Caco-2 (cell line): ENCODE measurements around the gene SNX6. TPM values are rescaled to one million over a fixed set of nuclear protein-coding genes. Genes with fewer than 3 reads are reported as not detected.
"Not testable (repeated sequence)": the region's sequence is repeated elsewhere in the genome, so short reads cannot be mapped to it uniquely, and the experiment has no call there.

Source experiments
- BruUV-seq: library from RNA; stranded (reverse); fragments of 400-500 nt; replicated peaks from 2 replicates; lab custom pipeline; 2021; lab: Mats Ljungman, UMichigan
- CTCF ChIA-PET: fragments of 300-600 bp; sonication (Branson Sonifier 250); formaldehyde crosslinking; loops from one replicate; lab custom pipeline; 2022; ENCODE audit warnings: antibody characterized with exemption; lab: Charles Lee
- POLR2A ChIA-PET: fragments of 300-600 bp; sonication (Branson Sonifier 250); formaldehyde crosslinking; loops from one replicate; lab custom pipeline; 2022; ENCODE audit warnings: antibody characterized with exemption; lab: Charles Lee
- DNase-seq, 2 experiments: peaks; one replicate each; pipeline versions ENCODE4 v3.0.0 to v3.0.0-alpha.2; 2020 to 2022
- H3K27me3 ChIP-seq: replicated peaks from 2 replicates; pipeline ENCODE4 v1.6.0; 2011; ENCODE audit warnings: low read length; ENCODE audit not compliant: control insufficient read depth, insufficient read depth
- H3K36me3 ChIP-seq: 2 replicates; pipeline ENCODE4 v1.5.1; 2011; ENCODE audit warnings: low read length; ENCODE audit not compliant: control insufficient read depth, insufficient read depth
- H3K4me1 ChIP-seq: fragments of 250-450 bp; sonication (Bioruptor Pico); 2 replicates; pipeline ENCODE4 v1.5.1; 2020; ENCODE audit warnings: mild to moderate bottlenecking
- H3K4me3 ChIP-seq: 2 replicates; pipeline ENCODE4 v1.5.1; 2011; ENCODE audit warnings: low read depth, mild to moderate bottlenecking, control low read depth, low read length
- H3K9me3 ChIP-seq: fragments of 250-450 bp; sonication (Bioruptor Pico); 2 replicates; pipeline ENCODE4 v1.5.1; 2020; ENCODE audit warnings: mild to moderate bottlenecking, moderate library complexity
- H3K27ac Mint-ChIP-seq: one replicate; pipeline ENCODE4 v1.8.0; 2022; ENCODE audit warnings: mixed read lengths; ENCODE audit not compliant: unreplicated experiment
- H3K27me3 Mint-ChIP-seq: one replicate; pipeline ENCODE4 v1.8.0; 2022; ENCODE audit warnings: mixed read lengths; ENCODE audit not compliant: insufficient read depth, unreplicated experiment
- H3K36me3 Mint-ChIP-seq: one replicate; pipeline ENCODE4 v1.8.0; 2022; ENCODE audit warnings: mild to moderate bottlenecking, mixed read lengths; ENCODE audit not compliant: insufficient read depth, unreplicated experiment
- H3K4me1 Mint-ChIP-seq: one replicate; pipeline ENCODE4 v1.8.0; 2022; ENCODE audit warnings: low read depth, mixed read lengths; ENCODE audit not compliant: unreplicated experiment
- H3K4me3 Mint-ChIP-seq: one replicate; pipeline ENCODE4 v1.8.0; 2022; ENCODE audit warnings: mild to moderate bottlenecking, moderate library complexity, mixed read lengths; ENCODE audit not compliant: unreplicated experiment
- H3K9me3 Mint-ChIP-seq: one replicate; pipeline ENCODE4 v1.8.0; 2022; ENCODE audit warnings: mixed read lengths; ENCODE audit not compliant: unreplicated experiment
- intact Hi-C: fragments of 100-400 bp; cut with micrococcal nuclease; formaldehyde crosslinking; loops from one replicate; pipeline ENCODE4 v1.10.0; 2022; ENCODE audit not compliant: unreplicated experiment
- total RNA-seq: library from RNA; stranded (reverse); gene quantifications from 2 replicates; pipeline ENCODE4 v1.2.3, GENCODE V29; 2022
- TF ChIP-seq, protein P1 (sequence below), 2 experiments: fragments of 200-600 bp in 1 of 2; IDR thresholded peaks; 1 replicate in 1 of 2; 2 replicates in 1 of 2; pipeline versions ENCODE4 v1.5.1 to v1.8.0; 2011 to 2022; ENCODE audit warnings: antibody characterized with exemption in 1 of 2, control low read depth in 1 of 2, inconsistent platforms in 1 of 2, low read depth in 1 of 2, low read length in 1 of 2, mild to moderate bottlenecking in 1 of 2, moderate library complexity in 1 of 2; ENCODE audit not compliant: insufficient read depth in 1 of 2, severe bottlenecking in 1 of 2, unreplicated experiment in 1 of 2

Gene SNX6
- total RNA-seq, 1 experiment from 2014 or later: 106 TPM

GRCh38 chr14:34522496-34522895, 107.5 kb downstream of the SNX6 start:
- intact Hi-C loops: no loop called here
- no peak for DNase-seq
- Mint-ChIP-seq H3K27ac (no peak overlapping the region), H3K9me3 (no peaks in the 10 kb centered on the region), H3K4me3 (no peak overlapping the region), H3K36me3 (peaks cover 84% of the 10 kb centered on the region), H3K27me3 (no peaks in the 10 kb centered on the region), H3K4me1 (peaks cover 10% of the 10 kb centered on the region)
- Histone ChIP-seq H3K27me3 (no peaks in the 10 kb centered on the region), H3K9me3 (no peaks in the 10 kb centered on the region), H3K4me1 (peaks cover 11% of the 10 kb centered on the region), H3K36me3 (peaks cover 3% of the 10 kb centered on the region), H3K4me3 (no peak overlapping the region)
- BruUV-seq: TSS peak; percentile 22
- TF ChIP-seq, protein P1, sequence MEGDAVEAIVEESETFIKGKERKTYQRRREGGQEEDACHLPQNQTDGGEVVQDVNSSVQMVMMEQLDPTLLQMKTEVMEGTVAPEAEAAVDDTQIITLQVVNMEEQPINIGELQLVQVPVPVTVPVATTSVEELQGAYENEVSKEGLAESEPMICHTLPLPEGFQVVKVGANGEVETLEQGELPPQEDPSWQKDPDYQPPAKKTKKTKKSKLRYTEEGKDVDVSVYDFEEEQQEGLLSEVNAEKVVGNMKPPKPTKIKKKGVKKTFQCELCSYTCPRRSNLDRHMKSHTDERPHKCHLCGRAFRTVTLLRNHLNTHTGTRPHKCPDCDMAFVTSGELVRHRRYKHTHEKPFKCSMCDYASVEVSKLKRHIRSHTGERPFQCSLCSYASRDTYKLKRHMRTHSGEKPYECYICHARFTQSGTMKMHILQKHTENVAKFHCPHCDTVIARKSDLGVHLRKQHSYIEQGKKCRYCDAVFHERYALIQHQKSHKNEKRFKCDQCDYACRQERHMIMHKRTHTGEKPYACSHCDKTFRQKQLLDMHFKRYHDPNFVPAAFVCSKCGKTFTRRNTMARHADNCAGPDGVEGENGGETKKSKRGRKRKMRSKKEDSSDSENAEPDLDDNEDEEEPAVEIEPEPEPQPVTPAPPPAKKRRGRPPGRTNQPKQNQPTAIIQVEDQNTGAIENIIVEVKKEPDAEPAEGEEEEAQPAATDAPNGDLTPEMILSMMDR (IDR thresholded peaks at IDR 0.05; ENCODE audit: insufficient read depth in 1 of 2, low read depth in 1 of 2, low read length in 1 of 2, severe bottlenecking in 1 of 2, unreplicated experiment in 1 of 2): no peak
- CTCF ChIA-PET: no interaction called here
- POLR2A ChIA-PET: no interaction called here

DNA sequence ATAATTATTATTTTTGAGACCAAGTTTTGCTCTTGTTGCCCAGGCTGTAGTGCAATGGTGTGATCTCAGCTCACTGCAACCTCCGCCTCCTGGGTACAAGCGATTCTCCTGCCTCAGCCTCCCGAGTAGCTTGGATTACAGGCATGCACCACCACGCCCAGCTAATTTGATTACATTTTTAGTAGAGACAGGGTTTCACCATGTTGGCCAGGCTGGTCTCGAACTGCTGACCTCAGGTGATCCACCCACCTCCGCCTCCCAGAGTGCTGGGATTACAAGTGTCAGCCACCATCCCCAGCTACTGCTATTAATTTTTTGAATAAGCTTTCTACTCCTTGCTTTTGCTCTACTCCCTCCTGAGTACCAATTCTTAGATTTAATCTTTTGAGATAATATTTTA, 108.9 kb downstream of the SNX6 start:
- H3K27me3 Mint-ChIP-seq, H3K4me3 Mint-ChIP-seq, BruUV-seq, H3K9me3 ChIP-seq, H3K36me3 ChIP-seq, H3K27me3 ChIP-seq, H3K4me3 ChIP-seq, CTCF ChIA-PET, intact Hi-C loops, POLR2A ChIA-PET, H3K9me3 Mint-ChIP-seq: not testable (repeated sequence)
- H3K4me1 ChIP-seq: peaks cover 11% of the 10 kb centered on the region
- peak in 1 of 2 experiments; percentile 38 for DNase-seq
- peaks cover 10% of the 10 kb centered on the region for H3K4me1 Mint-ChIP-seq
- H3K27ac Mint-ChIP-seq: peak overlapping the region; percentile 83
- H3K36me3 Mint-ChIP-seq: peaks cover 76% of the 10 kb centered on the region

DNA sequence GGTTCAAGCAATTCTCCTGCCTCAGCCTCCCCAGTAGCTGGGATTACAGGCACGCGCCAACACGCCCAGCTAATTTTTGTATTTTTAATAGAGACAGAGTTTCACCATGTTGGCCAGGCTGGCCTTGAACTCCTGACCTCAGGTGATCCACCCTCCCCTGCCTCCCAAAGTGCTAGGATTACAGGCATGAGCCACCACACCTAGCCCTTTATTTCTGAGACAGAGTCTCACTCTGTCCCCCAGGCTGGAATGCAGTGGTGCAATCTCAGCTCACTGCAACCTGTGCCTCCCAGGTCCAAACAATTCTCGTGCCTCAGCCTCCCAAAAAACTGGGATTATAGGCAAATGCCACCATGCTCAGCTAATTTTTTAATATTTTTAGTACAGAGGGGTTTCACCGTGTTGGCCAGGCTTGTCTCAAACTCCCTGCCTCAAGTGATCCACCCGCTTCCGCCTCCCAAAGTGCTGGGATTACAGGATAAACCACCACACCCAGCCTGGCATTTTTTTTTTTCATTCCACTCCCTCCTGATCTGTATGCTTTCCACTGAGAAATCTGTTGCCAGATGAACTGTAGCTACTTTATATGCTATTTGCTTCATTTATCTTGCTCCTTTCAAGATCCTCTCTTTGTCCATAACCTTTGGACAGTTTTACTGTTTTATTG, 109.5 kb downstream of the SNX6 start:
- H3K36me3 ChIP-seq, H3K27me3 Mint-ChIP-seq, CTCF ChIA-PET, intact Hi-C loops, BruUV-seq, H3K27me3 ChIP-seq, H3K4me3 ChIP-seq, POLR2A ChIA-PET, H3K9me3 ChIP-seq, H3K9me3 Mint-ChIP-seq, H3K4me3 Mint-ChIP-seq: not testable (repeated sequence)
- DNase-seq: peak; percentile 35 to 40
- Mint-ChIP-seq H3K36me3 (peaks cover 73% of the 10 kb centered on the region), H3K27ac (peak overlapping the region; percentile 83), H3K4me1 (peaks cover 10% of the 10 kb centered on the region)
- H3K4me1 ChIP-seq: peaks cover 11% of the 10 kb centered on the region

Other genes with a start within 250 kb of the SNX6 start
- gene SPTSSA, start 167.9 kb downstream of the SNX6 start, total RNA-seq: 28.1 and 30.0 TPM in 2 replicates
- 26.8 and 30.7 TPM in 2 replicates for gene EAPP, start 90.4 kb downstream of the SNX6 start, total RNA-seq
- gene CFL2, start 84.4 kb upstream of the SNX6 start, total RNA-seq: 39.7 and 41.9 TPM in 2 replicates
- 26.1 and 29.6 TPM in 2 replicates for gene BAZ1A, start 245.2 kb upstream of the SNX6 start, total RNA-seq